Liver (tissue), 3 donors: ENCODE data around the gene PTK6.
A peak's percentile ranks its signal among the peaks of the same experiment; 100 is the strongest.

ENCODE experiments used
- FOXA2 ChIP-seq: IDR thresholded peaks from 2 replicates; pipeline ENCODE4 v1.6.1; 2016; ENCODE audit warnings: antibody characterized with exemption
- MAX ChIP-seq: IDR thresholded peaks from 2 replicates; pipeline ENCODE4 v1.6.1; 2016; ENCODE audit warnings: antibody characterized with exemption
- RAD21 ChIP-seq, 2 donors: IDR thresholded peaks; 2 replicates each; pipeline ENCODE4 v1.6.1; 2016; ENCODE audit warnings: antibody characterized with exemption in 2 of 2, mild to moderate bottlenecking in 2 of 2
- SP1 ChIP-seq: IDR thresholded peaks from 2 replicates; pipeline ENCODE4 v1.6.1; 2018; ENCODE audit warnings: antibody characterized with exemption, mild to moderate bottlenecking
- TF ChIP-seq, protein P1 (sequence below): IDR thresholded peaks from 2 replicates; pipeline ENCODE4 v1.6.1; 2016; ENCODE audit warnings: antibody characterized with exemption, mild to moderate bottlenecking
- TF ChIP-seq, protein P2 (sequence below): fragments of 150-350 bp; IDR thresholded peaks from 2 replicates; pipeline ENCODE4 v1.5.1; 2017; ENCODE audit warnings: improper control_type of control experiment, low read depth, low read length; ENCODE audit not compliant: missing input control
- donor health status: healthy.
- donor health status: healthy.

- TF ChIP-seq, protein P1, sequence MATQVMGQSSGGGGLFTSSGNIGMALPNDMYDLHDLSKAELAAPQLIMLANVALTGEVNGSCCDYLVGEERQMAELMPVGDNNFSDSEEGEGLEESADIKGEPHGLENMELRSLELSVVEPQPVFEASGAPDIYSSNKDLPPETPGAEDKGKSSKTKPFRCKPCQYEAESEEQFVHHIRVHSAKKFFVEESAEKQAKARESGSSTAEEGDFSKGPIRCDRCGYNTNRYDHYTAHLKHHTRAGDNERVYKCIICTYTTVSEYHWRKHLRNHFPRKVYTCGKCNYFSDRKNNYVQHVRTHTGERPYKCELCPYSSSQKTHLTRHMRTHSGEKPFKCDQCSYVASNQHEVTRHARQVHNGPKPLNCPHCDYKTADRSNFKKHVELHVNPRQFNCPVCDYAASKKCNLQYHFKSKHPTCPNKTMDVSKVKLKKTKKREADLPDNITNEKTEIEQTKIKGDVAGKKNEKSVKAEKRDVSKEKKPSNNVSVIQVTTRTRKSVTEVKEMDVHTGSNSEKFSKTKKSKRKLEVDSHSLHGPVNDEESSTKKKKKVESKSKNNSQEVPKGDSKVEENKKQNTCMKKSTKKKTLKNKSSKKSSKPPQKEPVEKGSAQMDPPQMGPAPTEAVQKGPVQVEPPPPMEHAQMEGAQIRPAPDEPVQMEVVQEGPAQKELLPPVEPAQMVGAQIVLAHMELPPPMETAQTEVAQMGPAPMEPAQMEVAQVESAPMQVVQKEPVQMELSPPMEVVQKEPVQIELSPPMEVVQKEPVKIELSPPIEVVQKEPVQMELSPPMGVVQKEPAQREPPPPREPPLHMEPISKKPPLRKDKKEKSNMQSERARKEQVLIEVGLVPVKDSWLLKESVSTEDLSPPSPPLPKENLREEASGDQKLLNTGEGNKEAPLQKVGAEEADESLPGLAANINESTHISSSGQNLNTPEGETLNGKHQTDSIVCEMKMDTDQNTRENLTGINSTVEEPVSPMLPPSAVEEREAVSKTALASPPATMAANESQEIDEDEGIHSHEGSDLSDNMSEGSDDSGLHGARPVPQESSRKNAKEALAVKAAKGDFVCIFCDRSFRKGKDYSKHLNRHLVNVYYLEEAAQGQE, result peak; percentile 26
- TF ChIP-seq, protein P2, sequence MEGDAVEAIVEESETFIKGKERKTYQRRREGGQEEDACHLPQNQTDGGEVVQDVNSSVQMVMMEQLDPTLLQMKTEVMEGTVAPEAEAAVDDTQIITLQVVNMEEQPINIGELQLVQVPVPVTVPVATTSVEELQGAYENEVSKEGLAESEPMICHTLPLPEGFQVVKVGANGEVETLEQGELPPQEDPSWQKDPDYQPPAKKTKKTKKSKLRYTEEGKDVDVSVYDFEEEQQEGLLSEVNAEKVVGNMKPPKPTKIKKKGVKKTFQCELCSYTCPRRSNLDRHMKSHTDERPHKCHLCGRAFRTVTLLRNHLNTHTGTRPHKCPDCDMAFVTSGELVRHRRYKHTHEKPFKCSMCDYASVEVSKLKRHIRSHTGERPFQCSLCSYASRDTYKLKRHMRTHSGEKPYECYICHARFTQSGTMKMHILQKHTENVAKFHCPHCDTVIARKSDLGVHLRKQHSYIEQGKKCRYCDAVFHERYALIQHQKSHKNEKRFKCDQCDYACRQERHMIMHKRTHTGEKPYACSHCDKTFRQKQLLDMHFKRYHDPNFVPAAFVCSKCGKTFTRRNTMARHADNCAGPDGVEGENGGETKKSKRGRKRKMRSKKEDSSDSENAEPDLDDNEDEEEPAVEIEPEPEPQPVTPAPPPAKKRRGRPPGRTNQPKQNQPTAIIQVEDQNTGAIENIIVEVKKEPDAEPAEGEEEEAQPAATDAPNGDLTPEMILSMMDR, result no peak
- no peak for TF ChIP-seq MAX
- TF ChIP-seq SP1, result no peak
- TF ChIP-seq FOXA2, result no peak
- no peak for TF ChIP-seq RAD21 (IDR thresholded peaks at IDR 0.05)
Observed at GRCh38 chr20:63520504-63520933, 16.7 kb downstream of the PTK6 start, which contains the start of gene PPDPF.
